TTC549 (cell line): Measurements from ENCODE around the gene SORBS2.

ENCODE experiments used
- FAIRE-seq: peaks from 2 replicates; lab custom pipeline; 2012; peaks lifted over from hg19 to GRCh38; lab: Jason Lieb, UNC

Gene SORBS2

DNA sequence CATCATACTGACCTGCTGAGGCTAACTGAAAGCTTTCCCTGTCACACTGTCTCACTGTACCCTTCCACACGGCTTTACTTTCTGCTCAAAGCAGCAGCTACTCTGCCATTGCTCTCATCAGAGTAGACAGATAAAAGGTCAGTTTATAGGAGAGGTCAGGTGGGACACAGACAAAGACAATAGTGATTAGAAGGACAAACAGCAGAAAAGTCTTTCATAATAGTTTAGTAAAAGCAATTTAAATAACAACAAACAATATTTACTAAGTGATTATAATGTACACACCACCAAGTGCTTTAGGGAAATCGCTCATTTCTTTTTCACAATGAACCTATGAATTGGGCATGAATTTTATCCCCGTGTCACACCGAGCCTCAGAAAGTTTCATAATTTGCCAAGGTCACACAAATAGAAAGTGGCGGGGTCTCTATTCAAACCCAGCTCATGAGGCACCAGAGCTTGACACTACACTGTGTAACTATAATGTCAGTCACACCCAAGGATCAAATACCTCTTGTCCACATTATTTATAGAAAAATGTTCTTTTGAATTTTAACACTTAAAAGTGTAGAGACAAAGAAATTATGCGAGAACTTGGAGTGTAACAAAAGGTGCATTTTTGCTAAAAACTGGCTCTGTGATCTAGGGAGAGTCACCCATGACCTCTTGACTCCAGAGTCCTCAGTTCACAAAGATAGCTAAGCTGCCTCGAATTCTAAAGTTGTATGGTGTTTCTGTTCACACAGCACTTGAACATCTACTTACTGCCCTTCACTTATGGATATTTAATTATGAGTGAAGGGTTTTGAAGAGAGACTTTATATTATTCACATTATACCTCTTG is 24.5 kb upstream of the SORBS2 start:
- FAIRE-seq: no peak

DNA sequence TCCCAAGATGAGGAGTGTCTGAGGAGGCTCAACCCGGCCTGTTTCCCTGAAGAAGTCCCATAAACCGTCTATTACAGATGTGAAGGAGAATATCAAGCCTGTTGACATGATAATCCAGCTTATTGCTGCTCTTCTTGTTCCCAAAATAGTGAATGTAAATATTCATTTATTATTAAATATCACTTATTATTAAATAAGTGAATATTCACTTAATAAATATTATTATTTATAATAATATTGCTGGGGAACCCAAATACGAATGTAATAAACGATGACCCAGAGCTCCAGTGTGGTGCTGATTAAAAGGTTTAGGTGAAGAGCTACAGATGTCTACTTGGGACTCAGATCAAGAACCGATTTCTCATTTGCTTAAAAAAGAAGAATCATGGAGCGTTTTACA is 23.8 kb upstream of the SORBS2 start:
- no peak for FAIRE-seq

DNA sequence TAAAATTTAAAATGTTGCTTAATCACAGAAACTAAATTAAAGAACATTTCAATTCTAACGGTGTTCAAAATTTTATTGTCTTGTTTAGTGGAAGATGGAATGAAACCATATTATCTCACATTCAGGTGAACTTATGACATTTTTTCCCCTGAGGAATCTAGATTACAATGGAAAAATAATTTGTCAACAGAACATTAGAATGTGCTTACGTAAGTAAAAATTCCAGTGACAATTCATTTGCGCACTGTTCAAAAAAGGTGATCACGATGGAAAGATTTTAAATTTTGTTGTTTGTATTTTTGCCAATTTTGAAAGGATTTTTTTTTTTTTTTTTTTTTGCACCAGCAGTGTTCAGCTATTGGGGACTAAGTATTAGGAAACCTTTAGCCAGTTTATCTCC is 23.3 kb upstream of the SORBS2 start:
- peak; percentile 29 for FAIRE-seq

DNA sequence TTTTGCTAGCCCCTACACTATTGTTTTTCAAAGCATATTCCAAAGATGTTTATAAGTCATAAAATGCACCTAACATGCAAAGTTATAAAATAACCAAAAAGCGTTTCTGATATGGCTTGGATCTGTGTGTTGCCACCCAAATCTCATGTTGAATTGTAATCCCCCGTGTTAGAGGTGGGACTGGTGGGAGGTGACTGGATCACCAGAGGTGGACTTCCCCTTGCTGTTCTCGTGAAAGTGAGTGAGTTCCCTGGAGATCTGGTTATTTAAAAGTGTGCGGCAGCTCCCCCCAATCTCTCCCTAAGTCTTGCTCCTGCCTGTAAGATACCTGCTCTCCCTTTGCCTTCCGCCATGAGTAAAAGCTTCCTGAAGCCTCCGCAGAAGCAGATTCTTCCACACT is 22.8 kb upstream of the SORBS2 start:
- no peak for FAIRE-seq

DNA sequence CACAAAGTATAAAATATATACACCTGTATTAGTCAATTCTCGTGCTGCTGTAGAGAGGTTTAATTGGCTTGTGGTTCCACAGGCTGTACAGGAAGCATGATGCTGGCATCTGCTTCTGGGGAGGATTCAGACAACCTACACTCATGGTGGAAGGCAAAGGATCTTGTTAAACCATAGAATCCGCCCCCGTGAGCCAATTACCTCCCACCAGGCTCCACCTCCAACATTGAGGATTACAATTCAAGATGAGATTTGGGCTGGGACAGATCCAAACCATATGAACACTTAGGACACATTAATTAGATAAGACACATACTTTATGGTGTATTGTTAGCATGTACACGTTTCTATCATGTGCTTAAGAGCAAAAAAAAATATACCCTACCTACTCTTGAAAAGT is 22.1 kb upstream of the SORBS2 start:
- FAIRE-seq: no peak

DNA sequence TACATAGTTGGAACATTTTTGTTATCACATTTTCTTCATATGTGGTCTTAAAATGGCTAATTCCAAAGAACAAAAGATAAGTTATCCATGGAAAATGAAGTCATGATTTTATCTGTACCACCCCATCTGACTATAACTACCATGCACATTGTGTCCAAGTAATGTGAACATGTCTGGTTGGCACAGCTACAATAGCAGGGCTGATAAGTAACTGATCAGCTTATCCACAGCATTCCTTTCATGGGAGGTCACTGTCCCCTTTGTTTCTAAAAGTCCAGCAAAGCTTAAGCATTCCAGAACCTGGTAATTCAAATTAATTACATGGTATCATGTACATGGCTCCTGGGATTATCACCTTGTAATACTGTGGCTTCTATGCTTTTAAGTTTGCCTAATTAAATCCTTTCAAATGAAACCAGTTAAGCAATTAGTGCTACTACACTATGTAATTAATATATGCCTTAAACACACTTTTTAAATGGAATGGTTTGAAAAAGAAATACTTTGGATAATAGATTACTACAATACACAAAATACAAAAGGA is 21.1 kb upstream of the SORBS2 start:
- FAIRE-seq: no peak

DNA sequence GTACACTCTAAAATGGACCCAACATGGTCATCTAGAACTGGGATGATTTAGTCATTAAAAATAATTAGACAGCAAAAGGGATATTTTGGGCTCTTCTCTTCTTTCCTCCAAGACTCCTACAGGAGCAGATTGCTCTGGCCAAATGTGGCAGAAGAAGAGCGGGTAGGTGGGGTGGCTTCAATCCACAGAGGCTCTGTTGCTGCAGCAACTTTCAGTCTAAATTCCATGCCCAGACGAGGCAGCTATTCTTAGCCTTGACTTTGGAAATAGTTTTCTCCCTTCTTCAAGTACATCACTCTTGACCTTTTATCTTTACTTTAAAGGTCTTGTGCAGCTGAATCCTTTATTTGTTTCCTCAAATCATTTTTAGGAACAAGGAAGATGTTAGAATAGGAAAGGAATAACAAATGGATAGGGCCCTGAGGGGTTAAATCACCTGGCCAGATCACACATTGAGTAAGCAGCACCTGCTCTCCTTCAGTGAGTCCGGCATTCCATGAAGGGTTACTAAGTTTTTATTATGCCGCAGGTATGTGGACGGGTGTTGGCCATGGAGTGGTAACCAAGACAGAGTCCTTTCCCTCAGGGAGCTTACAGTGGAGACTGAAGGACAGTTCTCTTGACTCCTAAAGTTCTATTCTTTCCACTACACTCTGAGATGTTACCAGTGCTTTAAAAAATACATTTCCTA is 19.3 kb upstream of the SORBS2 start:
- FAIRE-seq: no peak

DNA sequence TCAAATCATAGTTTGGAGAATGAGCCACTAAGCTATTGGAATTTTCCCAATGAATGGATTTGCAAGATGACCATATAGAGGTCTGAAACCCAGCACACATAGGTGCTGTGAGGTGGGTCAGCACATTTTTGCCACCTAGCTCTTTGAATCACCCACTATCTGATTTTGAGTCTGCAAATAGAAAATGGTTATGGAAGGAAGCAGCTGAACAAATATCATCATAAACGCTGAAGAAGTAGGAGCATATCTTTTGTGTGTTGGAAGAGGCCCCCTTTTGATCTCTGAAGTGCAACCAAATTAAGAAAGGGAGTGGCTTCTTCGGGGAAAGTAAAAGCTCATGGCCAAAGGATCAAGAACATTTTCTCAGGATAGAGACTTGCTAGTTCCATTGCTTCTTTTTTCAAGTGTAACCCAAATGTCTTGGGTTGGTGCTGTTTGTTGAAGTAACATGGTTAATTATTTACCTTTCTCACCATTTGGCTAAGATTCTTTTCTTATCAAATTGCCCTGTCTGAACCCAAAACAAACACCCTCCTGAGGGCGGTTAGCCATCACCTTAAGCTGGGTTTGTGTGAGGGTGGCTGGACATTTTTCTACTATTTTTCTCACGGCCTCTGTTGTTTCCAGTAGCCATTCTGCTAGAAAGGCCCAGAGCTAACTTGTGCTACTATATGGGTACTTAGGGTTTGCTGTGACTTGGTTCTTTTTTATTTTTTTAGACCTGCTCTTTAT is 18.4 kb upstream of the SORBS2 start:
- no peak for FAIRE-seq

DNA sequence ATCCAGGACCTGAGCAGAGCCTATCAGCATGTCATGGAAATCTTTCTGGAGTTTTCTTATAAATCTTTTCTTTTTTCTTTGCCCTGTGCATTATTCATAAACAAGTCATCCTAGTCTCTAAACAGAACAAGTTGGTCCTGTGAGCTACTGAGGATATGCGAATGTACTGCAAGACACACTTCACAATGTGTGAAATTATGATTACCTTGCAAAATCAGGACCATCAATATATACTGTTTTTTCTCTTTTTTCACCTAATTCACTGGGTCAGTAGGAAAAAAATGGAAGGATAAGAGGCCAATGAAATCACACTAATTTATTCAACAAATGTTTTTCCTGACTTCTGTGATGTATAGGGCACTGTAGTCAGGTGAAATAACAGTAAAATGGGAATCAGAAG is 14.4 kb upstream of the SORBS2 start:
- FAIRE-seq: no peak

DNA sequence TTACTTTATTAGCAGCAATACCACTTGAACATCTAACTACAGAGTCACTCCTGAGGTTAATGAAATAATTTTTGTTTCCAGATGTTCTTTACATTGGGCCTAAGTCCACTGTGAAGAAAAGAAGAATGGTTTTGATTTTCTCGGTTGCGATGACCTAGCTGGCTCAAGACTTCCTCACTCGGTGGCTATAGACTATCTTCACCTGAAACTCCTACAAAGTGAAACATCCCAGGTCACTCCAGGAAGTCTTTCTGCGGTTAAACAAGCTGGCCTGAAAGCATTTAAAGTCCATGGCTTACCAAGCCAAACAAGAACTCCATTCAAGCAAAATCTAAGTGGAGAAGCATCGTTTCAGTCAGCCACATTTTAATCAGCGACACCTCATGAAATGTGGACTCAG is 13.7 kb upstream of the SORBS2 start:
- FAIRE-seq: no peak

DNA sequence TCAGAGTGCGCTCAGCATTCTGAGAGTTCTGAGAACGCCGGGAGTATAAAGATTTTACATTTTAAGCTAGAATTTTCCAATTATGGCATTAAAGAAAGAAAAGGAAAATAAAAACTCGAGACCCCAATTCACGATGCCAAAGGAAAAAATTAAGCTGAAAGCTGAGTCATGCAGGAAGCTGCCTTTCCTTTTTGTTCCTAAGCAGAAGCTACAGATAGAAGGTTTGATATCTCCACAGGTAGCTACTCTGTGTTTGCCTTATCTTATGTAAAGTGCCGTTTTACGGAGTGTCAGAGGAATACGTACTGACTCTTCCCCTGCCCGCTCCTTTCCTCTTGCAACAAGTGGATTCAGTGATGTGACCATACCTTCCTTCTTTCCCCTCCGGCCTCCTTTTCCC is 10.8 kb upstream of the SORBS2 start:
- no peak for FAIRE-seq

DNA sequence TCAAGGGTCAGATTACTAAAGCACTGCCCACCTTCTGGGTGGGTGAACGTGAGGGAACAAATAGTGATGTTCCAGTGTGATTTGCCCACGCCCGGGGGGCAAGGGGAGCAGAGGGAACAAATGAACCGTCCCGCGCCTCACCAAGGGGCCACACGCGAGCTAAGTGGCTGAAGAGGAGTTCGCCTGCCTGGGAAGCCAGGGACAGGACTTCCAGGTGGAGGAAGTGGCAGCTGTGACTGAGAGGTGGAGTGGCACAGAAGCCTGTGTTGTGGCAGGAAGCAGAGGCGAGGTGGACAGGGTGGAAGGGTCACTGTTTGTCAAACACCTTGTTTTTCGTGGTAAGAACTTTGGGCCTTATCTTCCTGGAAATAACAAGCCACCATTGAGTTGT is 9.0 kb upstream of the SORBS2 start:
- FAIRE-seq: no peak

DNA sequence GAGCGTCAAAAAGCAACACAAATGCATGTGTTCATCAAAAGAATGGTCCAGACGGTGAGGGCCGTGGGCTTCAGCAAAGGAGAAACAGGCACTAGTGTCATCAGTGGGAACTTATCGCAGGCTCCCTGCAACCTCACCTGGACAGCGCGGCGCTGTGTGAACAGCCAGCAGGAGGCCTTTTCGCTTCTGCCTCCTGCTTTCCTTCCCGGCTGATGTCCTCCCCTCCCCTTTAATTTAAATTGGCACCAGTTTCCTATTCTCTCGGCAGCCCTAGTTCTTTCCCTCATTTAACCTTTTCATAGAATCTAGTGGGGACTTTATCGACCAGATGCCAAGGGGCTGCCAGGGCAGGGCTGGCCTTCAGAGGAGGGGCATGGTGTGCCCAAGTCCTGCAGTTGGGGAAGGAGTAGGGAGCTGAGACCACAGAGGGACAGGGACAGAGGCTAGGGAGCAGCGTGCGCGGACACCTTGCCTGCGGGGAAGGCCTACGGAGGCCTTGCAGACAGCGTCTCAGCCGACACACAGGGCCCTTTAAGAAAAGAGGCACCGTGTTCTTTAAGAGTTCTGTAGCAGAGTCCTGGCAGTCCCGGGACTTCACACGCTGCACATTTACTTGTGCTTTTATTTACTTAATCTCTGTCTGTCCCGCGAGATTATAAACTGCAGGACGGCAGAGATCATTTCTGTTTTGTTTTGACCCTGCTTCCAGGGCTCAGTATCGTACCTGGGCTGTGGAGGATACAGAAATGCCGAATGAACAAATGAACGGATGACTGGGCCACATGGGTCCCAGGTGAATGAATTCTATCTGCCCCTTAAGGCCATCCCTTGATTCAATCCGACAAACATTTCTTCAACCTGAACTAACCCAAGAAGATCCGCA is 8.4 kb upstream of the SORBS2 start:
- no peak for FAIRE-seq

DNA sequence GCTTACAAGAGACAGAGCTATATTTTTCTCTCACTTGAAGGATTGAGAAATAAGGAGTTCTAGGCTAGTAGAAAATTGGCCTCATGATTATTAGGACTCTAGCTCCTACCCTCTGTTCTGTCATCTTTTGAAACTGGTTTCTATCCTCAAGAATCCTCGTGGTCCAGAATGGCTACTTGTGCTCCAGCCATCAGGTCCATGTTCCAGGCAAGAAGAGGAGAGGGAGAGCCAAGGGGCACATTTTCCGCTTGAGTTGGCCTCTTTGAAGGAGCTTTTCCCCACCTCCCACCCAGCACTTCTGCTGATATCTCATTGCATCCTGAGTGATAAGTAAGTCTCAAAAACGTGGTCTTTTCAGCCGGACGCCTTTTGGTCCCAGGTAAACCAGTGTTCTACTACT is 7.2 kb upstream of the SORBS2 start:
- no peak for FAIRE-seq

DNA sequence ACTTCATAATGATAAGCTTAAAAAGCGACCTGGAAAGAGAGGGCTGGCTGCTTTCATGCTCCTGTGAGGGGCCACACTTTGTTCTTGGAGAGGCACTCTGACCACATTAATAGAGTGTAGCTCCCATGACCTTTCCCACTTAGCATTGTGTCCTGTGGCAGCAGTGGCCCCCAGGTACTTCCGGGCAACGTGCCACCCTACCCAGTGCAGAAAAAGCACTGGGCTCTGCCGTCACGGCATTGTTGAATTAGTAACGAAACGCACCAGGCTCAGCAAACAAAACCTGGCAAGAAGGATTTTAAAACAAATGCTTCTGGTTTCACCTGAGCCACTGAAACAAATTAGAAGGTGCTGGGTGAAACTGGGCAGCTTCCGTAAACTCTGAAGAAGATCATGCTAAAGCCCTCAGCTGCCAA is 5.4 kb upstream of the SORBS2 start:
- no peak for FAIRE-seq

DNA sequence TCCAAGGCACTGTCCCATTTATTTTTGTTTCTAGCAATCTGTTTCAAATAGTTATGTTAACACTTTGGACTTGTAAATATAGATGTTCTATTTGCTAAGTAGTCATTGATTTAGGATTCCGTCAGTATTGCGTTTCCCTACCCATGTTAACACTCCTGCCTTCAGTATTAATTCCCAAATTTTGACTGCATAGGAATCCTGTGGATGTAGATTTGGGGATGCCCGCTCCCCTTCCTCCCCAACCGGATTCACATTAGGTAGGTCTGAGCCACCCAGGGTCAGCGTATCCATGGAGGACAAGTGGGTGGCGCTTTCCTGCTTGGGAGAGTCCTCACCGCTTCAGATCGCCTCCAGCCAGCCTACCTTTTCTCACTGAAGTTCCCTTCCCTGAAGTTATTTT is 1.1 kb upstream of the SORBS2 start:
- FAIRE-seq: no peak

DNA sequence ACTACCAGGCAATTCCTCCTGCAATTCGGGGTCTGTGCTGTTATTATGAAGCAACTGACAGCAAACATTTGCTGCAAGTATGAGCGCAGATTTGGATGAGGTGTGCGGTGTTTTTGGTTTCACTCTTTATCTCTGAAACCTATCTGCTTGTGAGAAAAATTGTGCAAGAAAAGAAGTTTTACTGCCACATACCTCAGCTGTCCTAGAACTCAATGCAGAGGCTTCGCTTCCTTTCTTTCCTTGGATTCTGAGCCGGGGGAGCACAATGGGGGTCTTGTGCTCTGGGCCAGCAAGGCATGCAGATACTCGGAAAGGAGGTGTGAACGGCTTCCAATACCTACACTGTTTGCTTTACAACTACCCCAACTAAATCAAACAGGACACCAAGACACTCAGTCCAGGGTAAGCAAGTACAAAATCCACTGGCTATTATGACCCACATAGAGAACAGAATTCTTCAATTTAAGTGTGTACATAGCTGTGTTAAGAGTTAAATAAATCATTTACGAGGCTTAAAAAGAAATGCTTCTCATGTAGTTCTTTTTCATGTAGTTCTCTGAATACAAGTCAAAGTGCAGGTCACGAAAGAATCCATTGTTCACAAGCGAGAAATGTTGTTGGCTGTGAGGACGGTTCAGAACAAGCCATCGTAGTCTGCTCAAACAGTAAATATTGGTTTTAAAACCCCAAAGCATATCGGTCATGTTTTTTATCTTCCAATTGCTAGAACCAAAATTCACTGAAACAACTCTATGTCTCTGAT is 1.1 kb downstream of the SORBS2 start:
- peak; percentile 43 for FAIRE-seq

DNA sequence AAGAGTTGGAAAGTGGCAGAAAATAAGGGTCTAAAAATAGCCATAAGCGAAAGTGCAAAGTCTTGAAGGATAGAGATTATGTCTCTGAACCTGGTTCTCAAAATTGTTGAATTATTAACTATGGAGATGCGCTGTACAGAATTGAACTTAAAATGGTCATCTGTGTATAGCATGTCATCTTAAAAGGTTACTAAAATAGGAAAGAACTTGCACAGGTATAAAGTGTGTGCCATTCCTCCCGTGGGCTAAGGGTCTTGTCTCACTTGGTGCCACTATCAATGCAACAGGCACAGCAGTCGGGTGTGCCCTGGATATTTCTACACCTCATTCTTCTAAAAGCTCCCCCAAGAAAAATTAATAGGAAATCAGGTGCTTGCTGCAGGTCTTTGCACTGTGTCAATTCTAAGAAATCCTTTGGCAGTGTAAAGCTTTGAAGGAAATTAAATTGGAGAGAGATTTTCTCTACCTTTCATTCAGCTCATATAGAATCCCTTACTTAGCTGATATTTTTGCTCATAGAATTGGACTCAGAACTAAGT is 2.4 kb downstream of the SORBS2 start:
- FAIRE-seq: no peak

DNA sequence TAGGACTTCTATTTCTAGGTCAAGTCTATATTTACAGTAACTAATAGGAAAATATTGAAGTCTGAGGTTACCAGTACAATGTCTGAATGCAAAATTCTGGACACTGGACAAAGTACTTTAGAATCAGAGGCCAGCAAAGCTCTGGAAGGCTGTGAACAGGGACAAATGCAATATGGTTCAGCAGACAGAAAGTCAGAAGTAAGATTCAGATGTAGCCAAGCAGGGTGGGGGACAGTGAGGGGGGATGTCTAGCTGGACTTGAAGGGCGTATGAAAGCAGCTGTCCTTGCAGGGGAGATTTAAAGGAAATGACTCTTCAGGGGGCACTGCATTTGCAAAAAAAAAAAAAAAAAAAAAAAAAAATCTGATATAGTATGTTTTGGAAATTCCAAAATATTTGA is 2.9 kb downstream of the SORBS2 start:
- FAIRE-seq: no peak

DNA sequence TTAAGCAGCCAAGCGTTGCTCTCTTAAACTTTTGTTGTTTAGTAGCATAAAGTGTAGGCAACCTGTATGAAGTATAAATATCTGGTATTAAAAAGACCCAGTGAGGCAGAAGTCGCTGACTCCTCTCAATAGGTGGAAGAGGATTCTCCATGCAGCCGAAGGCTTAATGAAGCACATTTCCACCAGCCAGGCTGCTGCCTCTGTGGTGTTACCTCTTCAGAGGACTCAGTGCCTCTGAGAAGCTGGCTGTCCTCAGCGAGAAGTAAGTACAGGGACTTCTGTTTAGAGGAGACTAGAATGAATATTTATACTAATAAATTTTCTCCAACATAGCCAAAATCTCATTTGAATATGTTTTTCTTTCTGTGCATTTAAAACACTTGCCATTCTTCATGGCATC is 6.0 kb downstream of the SORBS2 start:
- no peak for FAIRE-seq

DNA sequence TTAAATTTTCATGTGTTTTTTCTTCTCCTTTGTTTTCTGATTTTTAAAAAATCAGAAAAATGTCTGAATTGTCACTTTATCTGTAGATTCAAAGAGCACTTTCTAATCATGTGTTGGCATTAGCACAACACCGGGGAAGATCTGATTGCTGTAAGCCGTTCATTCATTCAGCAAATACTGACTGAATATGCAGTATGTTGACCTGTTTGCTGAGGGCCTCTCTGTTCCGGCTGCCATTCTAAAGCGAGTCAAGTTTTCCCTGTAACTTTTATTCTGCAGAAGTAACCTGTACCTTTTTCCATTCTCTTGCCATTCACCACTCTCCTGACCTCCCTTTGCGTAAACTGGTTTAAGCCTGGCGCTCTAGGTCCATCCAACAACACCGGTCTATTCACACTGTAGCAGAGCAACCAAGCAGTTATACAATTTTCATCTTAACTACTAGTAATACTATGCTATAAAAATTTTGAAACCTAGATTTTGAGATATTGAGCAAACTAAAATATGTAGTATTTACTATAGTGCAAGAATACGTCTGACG is 6.7 kb downstream of the SORBS2 start:
- FAIRE-seq: no peak
